H1 (cell line): ENCODE results near the gene FBXO47. TPM values are rescaled to one million over a fixed set of nuclear protein-coding genes. Genes with fewer than 3 reads are reported as not detected.

ENCODE experiments used
- CTCF ChIA-PET: fragments of 300-600 bp; sonication (Branson Sonifier 250); formaldehyde crosslinking; loops from one replicate; lab custom pipeline; 2021; ENCODE audit not compliant: partially characterized antibody; lab: Charles Lee
- POLR2A ChIA-PET: fragments of 300-600 bp; sonication (Branson Sonifier 250); formaldehyde crosslinking; loops from one replicate; lab custom pipeline; 2021; ENCODE audit warnings: inconsistent platforms; ENCODE audit not compliant: partially characterized antibody; lab: Charles Lee
- DNase-seq, 2 experiments: peaks; one replicate each; pipeline versions ENCODE4 v3.0.0 to v3.0.0-alpha.2; 2010 to 2022; ENCODE audit warnings: low spot score in 2 of 2, low read depth in 1 of 2, mixed read lengths in 1 of 2
- FAIRE-seq: peaks from 2 replicates; lab custom pipeline; 2011; peaks lifted over from hg19 to GRCh38; lab: Jason Lieb, UNC
- H2AFZ ChIP-seq: 2 replicates; pipeline ENCODE4 v1.8.1; 2012; ENCODE audit warnings: low read length, inconsistent platforms
- H2AK5ac ChIP-seq: 2 replicates; pipeline ENCODE4 v1.6.1; 2013; ENCODE audit warnings: low read depth, low read length
- H2BK120ac ChIP-seq: replicated peaks from 2 replicates; pipeline ENCODE3; 2013; ENCODE audit warnings: low read depth, low read length, inconsistent platforms
- H2BK12ac ChIP-seq: 2 replicates; pipeline ENCODE4 v1.6.1; 2013; ENCODE audit warnings: low read depth, low read length
- H2BK15ac ChIP-seq: 2 replicates; pipeline ENCODE4 v1.6.1; 2013; ENCODE audit warnings: low read length
- H2BK20ac ChIP-seq: 2 replicates; pipeline ENCODE4 v1.6.1; 2013; ENCODE audit warnings: low read length
- H2BK5ac ChIP-seq: 2 replicates; pipeline ENCODE4 v1.6.1; 2013; ENCODE audit warnings: low read depth, low read length
- H3K14ac ChIP-seq: 2 replicates; pipeline ENCODE4 v1.6.1; 2013; ENCODE audit warnings: inconsistent platforms; ENCODE audit not compliant: insufficient read length
- H3K18ac ChIP-seq: 2 replicates; pipeline ENCODE4 v1.6.1; 2013; ENCODE audit warnings: low read length; ENCODE audit errors: extremely low read depth
- H3K23ac ChIP-seq: 2 replicates; pipeline ENCODE4 v1.6.1; 2013; ENCODE audit warnings: inconsistent platforms; ENCODE audit not compliant: insufficient read length
- H3K23me2 ChIP-seq: 2 replicates; pipeline ENCODE4 v1.6.1; 2013; ENCODE audit warnings: low read depth, low read length
- H3K27ac ChIP-seq: 2 replicates; pipeline ENCODE4 v1.6.1; 2011; ENCODE audit warnings: low read depth, low read length, inconsistent platforms
- H3K27me3 ChIP-seq, 4 experiments: replicated peaks in 1 of 4; 1 replicate in 1 of 4; 2 replicates in 3 of 4; pipeline versions ENCODE4 v1.6.1 to v1.8.1; 2011 to 2013; ENCODE audit warnings: low read length in 3 of 4, mild to moderate bottlenecking in 3 of 4, inconsistent platforms in 2 of 4, mixed read lengths in 2 of 4, moderate library complexity in 1 of 4; ENCODE audit not compliant: control insufficient read depth in 3 of 4, insufficient read depth in 3 of 4; ENCODE audit errors: extremely low read depth in 1 of 4
- H3K36me3 ChIP-seq, 4 experiments: 2 replicates each; pipeline versions ENCODE4 v1.6.1 to v1.8.1; 2011 to 2013; ENCODE audit warnings: mild to moderate bottlenecking in 4 of 4, low read length in 3 of 4, moderate library complexity in 2 of 4, control low read depth in 1 of 4, inconsistent platforms in 1 of 4; ENCODE audit not compliant: insufficient read depth in 4 of 4, control insufficient read depth in 2 of 4
- H3K4ac ChIP-seq: replicated peaks from 2 replicates; pipeline ENCODE3; 2013; ENCODE audit warnings: low read length, low read depth, mixed read lengths, inconsistent platforms; ENCODE audit not compliant: insufficient read length
- H3K4me1 ChIP-seq, 4 experiments: replicated peaks in 1 of 4; 1 replicate in 1 of 4; 2 replicates in 3 of 4; pipeline versions ENCODE4 v1.6.1 to v1.8.1; 2011 to 2013; ENCODE audit warnings: low read length in 3 of 4, inconsistent platforms in 2 of 4, mixed read lengths in 1 of 4; ENCODE audit not compliant: insufficient read depth in 4 of 4, control insufficient read depth in 3 of 4
- H3K4me2 ChIP-seq, 2 experiments: 2 replicates each; pipeline versions ENCODE4 v1.6.1 to v1.8.1; 2011 to 2013; ENCODE audit warnings: low read depth in 2 of 2, low read length in 2 of 2, control low read depth in 1 of 2, inconsistent platforms in 1 of 2, mild to moderate bottlenecking in 1 of 2; ENCODE audit not compliant: insufficient read depth in 1 of 2
- H3K4me3 ChIP-seq, 4 experiments: fragments of 200-600, 300-600 bp in 1 of 4; sonication (generic), shearing (Covaris generic), sonication (Bioruptor Twin) in 1 of 4; 2 replicates each; pipeline versions ENCODE4 v1.5.1 to v1.8.1; 2011 to 2016; ENCODE audit warnings: low read length in 4 of 4, low read depth in 3 of 4, control low read depth in 2 of 4, inconsistent platforms in 2 of 4, mild to moderate bottlenecking in 2 of 4, mixed read lengths in 1 of 4, moderate library complexity in 1 of 4; ENCODE audit not compliant: insufficient read depth in 2 of 4; ENCODE audit errors: extremely low read depth in 1 of 4
- H3K56ac ChIP-seq: replicated peaks from 2 replicates; pipeline ENCODE3; 2013; ENCODE audit warnings: low read depth, mild to moderate bottlenecking, mixed read lengths, low read length, inconsistent platforms; ENCODE audit not compliant: insufficient read length
- H3K79me1 ChIP-seq: 2 replicates; pipeline ENCODE4 v1.6.1; 2013; ENCODE audit warnings: low read depth, low read length, control low read depth
- H3K79me2 ChIP-seq, 2 experiments: 2 replicates each; pipeline versions ENCODE4 v1.6.1 to v1.8.1; 2012 to 2013; ENCODE audit warnings: low read length in 2 of 2, mild to moderate bottlenecking in 2 of 2, inconsistent platforms in 1 of 2; ENCODE audit not compliant: insufficient read depth in 2 of 2, control insufficient read depth in 1 of 2
- H3K9ac ChIP-seq, 4 experiments: replicated peaks in 1 of 4; 1 replicate in 1 of 4; 2 replicates in 3 of 4; pipeline versions ENCODE4 v1.6.1 to v1.8.1; 2011 to 2013; ENCODE audit warnings: low read depth in 3 of 4, low read length in 3 of 4, control low read depth in 2 of 4, mild to moderate bottlenecking in 2 of 4, moderate library complexity in 2 of 4, inconsistent platforms in 1 of 4; ENCODE audit errors: extremely low read depth in 1 of 4
- H3K9me3 ChIP-seq, 2 experiments: 2 replicates each; pipeline versions ENCODE4 v1.6.1 to v1.8.1; 2012 to 2013; ENCODE audit warnings: mild to moderate bottlenecking in 2 of 2, moderate library complexity in 2 of 2, control low read depth in 1 of 2, inconsistent platforms in 1 of 2, low read depth in 1 of 2, low read length in 1 of 2, mixed read lengths in 1 of 2; ENCODE audit not compliant: insufficient read depth in 2 of 2
- H4K20me1 ChIP-seq, 2 experiments: replicated peaks in 1 of 2; 2 replicates each; pipeline versions ENCODE3 to v1.8.1; 2011 to 2013; ENCODE audit warnings: inconsistent platforms in 2 of 2, low read length in 2 of 2, mild to moderate bottlenecking in 1 of 2; ENCODE audit not compliant: insufficient read depth in 2 of 2, control insufficient read depth in 1 of 2
- H4K5ac ChIP-seq: 2 replicates; pipeline ENCODE4 v1.6.1; 2013; ENCODE audit warnings: low read length, low read depth, mixed read lengths, inconsistent platforms; ENCODE audit not compliant: insufficient read length
- H4K8ac ChIP-seq: 2 replicates; pipeline ENCODE4 v1.8.0; 2013; ENCODE audit warnings: mild to moderate bottlenecking, moderate library complexity, low read length, inconsistent platforms; ENCODE audit not compliant: insufficient read depth; ENCODE audit errors: extremely low read depth
- H4K91ac ChIP-seq: replicated peaks from 2 replicates; pipeline ENCODE3; 2013; ENCODE audit warnings: low read length, mixed read lengths, inconsistent platforms; ENCODE audit not compliant: insufficient read length
- CREB1 ChIP-seq: IDR thresholded peaks from 2 replicates; pipeline ENCODE4 v1.6.1; 2012; ENCODE audit warnings: inconsistent platforms
- JUND ChIP-seq: IDR thresholded peaks from 2 replicates; pipeline ENCODE4 v1.6.1; 2011; ENCODE audit warnings: mild to moderate bottlenecking, improper control_type of control experiment, low read length
- MAFK ChIP-seq: IDR thresholded peaks from 2 replicates; pipeline ENCODE4 v1.6.1; 2012; ENCODE audit warnings: low read depth, mild to moderate bottlenecking, improper control_type of control experiment, low read length
- RNF2 ChIP-seq: fragments of 200-900, 300-1000 bp; sonication (generic); IDR thresholded peaks from 2 replicates; pipeline ENCODE4 v1.7.1; 2016; ENCODE audit warnings: borderline replicate concordance, low read depth, mild to moderate bottlenecking, antibody characterized with exemption, low read length; ENCODE audit not compliant: poor library complexity, severe bottlenecking; ENCODE audit errors: missing control alignments
- SIN3A ChIP-seq, 2 experiments: IDR thresholded peaks in 1 of 2; conservative IDR thresholded peaks in 1 of 2; 2 replicates each; pipeline ENCODE4 v1.6.1; 2011 to 2012; ENCODE audit warnings: low read length in 2 of 2, improper control_type of control experiment in 1 of 2, low read depth in 1 of 2, mild to moderate bottlenecking in 1 of 2
- TBP ChIP-seq: IDR thresholded peaks from 2 replicates; pipeline ENCODE4 v1.6.1; 2011; ENCODE audit warnings: low read depth, low read length, improper control_type of control experiment
- YY1 ChIP-seq: IDR thresholded peaks from 2 replicates; pipeline ENCODE4 v1.6.1; 2011; ENCODE audit warnings: low read depth, mild to moderate bottlenecking, low read length
- WGBS, 2 experiments: shearing (Covaris generic) in 1 of 2; methylation state at CpG; one replicate each; pipeline versions ENCODE4 v1.1.6 to v1.1.7; 2013 to 2015; ENCODE audit warnings: low lambda C conversion rate in 2 of 2, mixed read lengths in 2 of 2, inconsistent platforms in 1 of 2, low coverage in 1 of 2, missing lambda C conversion rate in 1 of 2; ENCODE audit not compliant: insufficient replicate concordance in 2 of 2, insufficient coverage in 1 of 2, insufficient read length in 1 of 2; ENCODE audit errors: extremely low coverage in 1 of 2, missing lambda C conversion rate in 1 of 2; 5-methylcytosine and 5-hydroxymethylcytosine counted together
- polyA plus RNA-seq, 7 experiments: library from polyadenylated mRNA; depleted of rRNA in 3 of 7; stranded (reverse) in 5 of 7; unstranded in 2 of 7; fragments of >200 nt in 5 of 7; fragments of 200-250 nt in 2 of 7; gene quantifications; 1 replicate in 5 of 7; 2 replicates in 1 of 7; 4 replicates in 1 of 7; pipeline versions ENCODE4 v1.2.1 to v1.2.3, GENCODE V29; 2011 to 2013; ENCODE audit warnings: missing spikeins in 2 of 7, mixed read lengths in 2 of 7
- total RNA-seq: library from RNA; stranded (reverse); fragmentation: NEBNext Ultra II Directional; extraction: Animal tissue kit (Norgen Biotek cat#: 25700); gene quantifications from 2 replicates; pipeline ENCODE4 v1.2.1, GENCODE V29; 2021
- TF ChIP-seq, protein P1 (sequence below), 3 experiments: IDR thresholded peaks; 1 replicate in 2 of 3; 2 replicates in 1 of 3; pipeline versions ENCODE4 v1.5.1 to v1.6.1; 2011; ENCODE audit warnings: low read length in 3 of 3, mild to moderate bottlenecking in 3 of 3, inconsistent platforms in 2 of 3, low read depth in 1 of 3, moderate library complexity in 1 of 3; ENCODE audit not compliant: insufficient read depth in 1 of 3; ENCODE audit errors: control extremely low read depth in 1 of 3

The FBXO47 gene
- total and polyA plus RNA-seq, 2 of the 8 experiments (the other 6 are each of a cell fraction or from before 2014, with no cell fraction given), result not detected

DNA sequence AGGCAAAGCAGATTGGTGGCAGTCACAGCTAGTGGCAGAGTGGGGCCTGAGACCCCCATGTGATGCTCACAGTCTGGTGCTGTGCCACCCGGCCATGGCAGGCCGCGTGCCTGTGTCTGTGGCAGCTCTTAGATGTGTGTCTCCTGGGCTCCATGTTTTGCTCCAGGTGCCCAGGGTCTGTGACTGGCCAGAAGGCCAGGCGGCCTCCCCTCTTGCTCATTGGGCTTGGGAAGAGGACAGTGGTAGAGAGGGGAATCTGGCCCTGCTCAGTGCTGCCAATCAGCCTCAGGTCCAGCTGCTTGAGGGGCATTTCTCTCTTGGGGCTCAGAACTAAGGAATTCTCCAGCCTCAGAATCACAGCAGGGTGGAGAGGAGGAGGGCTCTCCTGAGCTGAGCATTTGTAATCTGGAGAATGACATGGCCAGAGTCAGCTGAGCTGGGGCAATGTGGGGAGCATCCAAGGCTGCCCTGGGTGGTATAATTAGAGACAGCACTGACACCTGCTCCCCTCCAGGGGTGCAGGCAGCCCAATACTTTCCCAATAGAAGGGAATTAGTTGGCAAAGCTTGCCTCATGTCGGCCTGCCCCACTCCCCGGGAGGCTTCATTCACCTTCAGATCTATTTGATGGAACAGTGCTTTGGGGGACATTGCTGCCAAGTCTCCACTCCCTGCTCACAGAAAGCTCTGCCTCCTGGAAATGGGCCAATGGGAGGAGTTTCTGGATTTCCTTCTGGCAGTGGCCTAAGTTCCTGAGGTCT lies 44.5 kb downstream of the FBXO47 start:
- no peak overlapping the region; a peak in 1 of 7 replicates for H3K9ac ChIP-seq
- POLR2A ChIA-PET, result interaction anchor here (0.7 to 14.4 kb wide), 18 partner anchors 10 to 252 kb away, joined by 3 to 98 read pairs (median 4); partner anchors contain the start of genes CWC25, FBXO47, LASP1 and RPL23
- H3K9me3 ChIP-seq, result no peaks in the 10 kb centered on the region
- H3K27me3 ChIP-seq, result no peaks in the 10 kb centered on the region
- H4K5ac ChIP-seq, result no peak overlapping the region
- no peaks in the 10 kb centered on the region for H3K79me1 ChIP-seq
- no peak overlapping the region for H2BK20ac ChIP-seq
- no peak overlapping the region for H3K18ac ChIP-seq
- peak in 1 of 2 experiments; percentile 63 for DNase-seq
- no peak overlapping the region for H2BK12ac ChIP-seq
- no peak overlapping the region for H4K91ac ChIP-seq
- H4K8ac ChIP-seq, result no peak overlapping the region
- H2BK5ac ChIP-seq, result no peak overlapping the region
- H3K23ac ChIP-seq, result no peak overlapping the region
- H3K23me2 ChIP-seq, result no peaks in the 10 kb centered on the region
- H3K4me2 ChIP-seq, result peak overlapping the region in 1 of 2 experiments; percentile 34; a peak in 2 of 4 replicates
- CTCF ChIA-PET, result interaction anchor here (0.6 to 5.2 kb wide), 31 partner anchors 8 to 509 kb away, joined by 3 to 40 read pairs (median 5); partner anchors contain the start of genes FBXO47, PLXDC1 and RPL23
- no peak overlapping the region for H3K14ac ChIP-seq
- no peak overlapping the region for H3K56ac ChIP-seq
- no peaks in the 10 kb centered on the region for H3K79me2 ChIP-seq
- peaks cover 3 to 6% of the 10 kb centered on the region in 2 experiments for H4K20me1 ChIP-seq
- no peak overlapping the region for H2BK15ac ChIP-seq
- peak overlapping the region; percentile 53; the same call in 1 of the 2 replicates for H3K27ac ChIP-seq
- WGBS, 2 experiments, result 66% methylated on average over 6 of the region's 6 CpGs; no CpG with 5 or more reads in 1 of the 2 experiments
- no peak overlapping the region; the same call in 1 of the 2 replicates for H2AK5ac ChIP-seq
- no peak overlapping the region for H3K4ac ChIP-seq
- H3K4me1 ChIP-seq, result peaks cover 0 to 13% (median 9%) of the 10 kb centered on the region in 4 experiments; a peak in 6 of 7 replicates
- H3K36me3 ChIP-seq, result peaks cover 6 to 15% (median 13%) of the 10 kb centered on the region in 4 experiments; a peak in 7 of 8 replicates
- no peak overlapping the region for H2AFZ ChIP-seq
- peak; percentile 69 for FAIRE-seq
- no peak overlapping the region for H2BK120ac ChIP-seq
- no peak overlapping the region for H3K4me3 ChIP-seq
- TF ChIP-seq MAFK (no peak), TBP (no peak), RNF2 (no peak), YY1 (no peak), CREB1 (no peak), SIN3A (conservative IDR thresholded peaks at IDR 0.05 in 1 of 2, IDR thresholded peaks at IDR 0.05 in 1 of 2; ENCODE audit: low read depth in 1 of 2, low read length in 2 of 2) (peak; percentile 80 to 87; a peak in 2 of 4 replicates), JUND (no peak)
- TF ChIP-seq, protein P1, sequence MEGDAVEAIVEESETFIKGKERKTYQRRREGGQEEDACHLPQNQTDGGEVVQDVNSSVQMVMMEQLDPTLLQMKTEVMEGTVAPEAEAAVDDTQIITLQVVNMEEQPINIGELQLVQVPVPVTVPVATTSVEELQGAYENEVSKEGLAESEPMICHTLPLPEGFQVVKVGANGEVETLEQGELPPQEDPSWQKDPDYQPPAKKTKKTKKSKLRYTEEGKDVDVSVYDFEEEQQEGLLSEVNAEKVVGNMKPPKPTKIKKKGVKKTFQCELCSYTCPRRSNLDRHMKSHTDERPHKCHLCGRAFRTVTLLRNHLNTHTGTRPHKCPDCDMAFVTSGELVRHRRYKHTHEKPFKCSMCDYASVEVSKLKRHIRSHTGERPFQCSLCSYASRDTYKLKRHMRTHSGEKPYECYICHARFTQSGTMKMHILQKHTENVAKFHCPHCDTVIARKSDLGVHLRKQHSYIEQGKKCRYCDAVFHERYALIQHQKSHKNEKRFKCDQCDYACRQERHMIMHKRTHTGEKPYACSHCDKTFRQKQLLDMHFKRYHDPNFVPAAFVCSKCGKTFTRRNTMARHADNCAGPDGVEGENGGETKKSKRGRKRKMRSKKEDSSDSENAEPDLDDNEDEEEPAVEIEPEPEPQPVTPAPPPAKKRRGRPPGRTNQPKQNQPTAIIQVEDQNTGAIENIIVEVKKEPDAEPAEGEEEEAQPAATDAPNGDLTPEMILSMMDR (IDR thresholded peaks at IDR 0.05; ENCODE audit: control extremely low read depth in 1 of 3, insufficient read depth in 1 of 3, low read depth in 1 of 3, low read length in 3 of 3), result peak in 2 of 3 experiments; percentile 4 to 21; a peak in 2 of 4 replicates
